Keratinocyte (primary cell): Measurements from ENCODE around the gene HOXA11. TPM values are rescaled to one million over a fixed set of nuclear protein-coding genes. Genes with fewer than 3 reads are reported as not detected.

ENCODE experiments used
- DNase-seq: peaks from one replicate; pipeline ENCODE4 v3.0.0-alpha.2; 2011; ENCODE audit warnings: low read depth, missing footprints, low spot score
- FAIRE-seq: peaks from 2 replicates; lab custom pipeline; 2011; peaks lifted over from hg19 to GRCh38; lab: Jason Lieb, UNC
- H2AFZ ChIP-seq: 2 replicates; pipeline ENCODE4 v1.6.0; 2012; ENCODE audit warnings: low read length, control low read depth, inconsistent platforms; ENCODE audit not compliant: control insufficient read depth
- H3K27ac ChIP-seq: 2 replicates; pipeline ENCODE4 v1.5.1; 2011; ENCODE audit warnings: low read length; ENCODE audit not compliant: control insufficient read depth, insufficient read depth
- H3K27me3 ChIP-seq: 3 replicates; pipeline ENCODE4 v1.6.0; 2011; ENCODE audit warnings: low read length; ENCODE audit not compliant: control insufficient read depth, insufficient read depth; ENCODE audit errors: extremely low read depth
- H3K36me3 ChIP-seq, 2 experiments: 2 replicates in 1 of 2; 3 replicates in 1 of 2; pipeline ENCODE4 v1.5.1; 2011; ENCODE audit warnings: low read length in 2 of 2, mild to moderate bottlenecking in 1 of 2; ENCODE audit not compliant: control insufficient read depth in 2 of 2, insufficient read depth in 2 of 2; ENCODE audit errors: extremely low read depth in 1 of 2
- H3K4me1 ChIP-seq: 3 replicates; pipeline ENCODE4 v1.5.1; 2011; ENCODE audit warnings: low read length; ENCODE audit not compliant: control insufficient read depth, insufficient read depth; ENCODE audit errors: extremely low read depth
- H3K4me2 ChIP-seq: 3 replicates; pipeline ENCODE4 v1.6.0; 2011; ENCODE audit warnings: low read depth, low read length; ENCODE audit not compliant: control insufficient read depth, insufficient read depth; ENCODE audit errors: extremely low read depth
- H3K4me3 ChIP-seq, 3 experiments: fragments of 200-600 bp in 1 of 3; sonication (generic) in 1 of 3; 2 replicates in 2 of 3; 3 replicates in 1 of 3; pipeline ENCODE4 v1.5.1; 2011 to 2016; ENCODE audit warnings: low read length in 3 of 3, mild to moderate bottlenecking in 3 of 3, control low read depth in 2 of 3, inconsistent platforms in 1 of 3, low read depth in 1 of 3, mixed read lengths in 1 of 3, mixed run types in 1 of 3, moderate library complexity in 1 of 3; ENCODE audit not compliant: control insufficient read depth in 2 of 3, insufficient read depth in 2 of 3; ENCODE audit errors: extremely low read depth in 1 of 3
- H3K79me2 ChIP-seq: 2 replicates; pipeline ENCODE4 v1.6.0; 2012; ENCODE audit warnings: low read length; ENCODE audit not compliant: control insufficient read depth, insufficient read depth
- H3K9ac ChIP-seq: 3 replicates; pipeline ENCODE4 v1.6.0; 2011; ENCODE audit warnings: low read length; ENCODE audit not compliant: control insufficient read depth, insufficient read depth; ENCODE audit errors: extremely low read depth
- H3K9me1 ChIP-seq: 3 replicates; pipeline ENCODE4 v1.6.0; 2011; ENCODE audit warnings: low read length; ENCODE audit not compliant: control insufficient read depth, insufficient read depth; ENCODE audit errors: extremely low read depth
- H3K9me3 ChIP-seq: 2 replicates; pipeline ENCODE4 v1.5.1; 2012; ENCODE audit warnings: low read depth, low read length; ENCODE audit not compliant: control insufficient read depth
- H4K20me1 ChIP-seq: 3 replicates; pipeline ENCODE4 v1.6.0; 2011; ENCODE audit warnings: low read length; ENCODE audit not compliant: control insufficient read depth, insufficient read depth; ENCODE audit errors: extremely low read depth
- EZH2 ChIP-seq: IDR thresholded peaks from one replicate; pipeline ENCODE4 v1.6.1; 2012; ENCODE audit warnings: inconsistent platforms, mild to moderate bottlenecking, low read length, moderate library complexity
- dilution Hi-C: fragments of 300-500 bp; cut with MboI; formaldehyde crosslinking; loops from one replicate; pipeline ENCODE4 v1.7.0; 2020; ENCODE audit warnings: low sequenced_read_pairs; ENCODE audit not compliant: extremely low pct_ligation_motif_present
- polyA minus RNA-seq, 3 experiments: library from RNA; depleted of rRNA, polyadenylated mRNA; stranded (reverse); fragments of >200 nt; gene quantifications; 1 replicate in 1 of 3; 2 replicates in 1 of 3; 3 replicates in 1 of 3; pipeline ENCODE4 v1.2.3, GENCODE V29; 2011
- polyA plus RNA-seq, 5 experiments: library from polyadenylated mRNA; depleted of rRNA in 3 of 5; stranded (reverse) in 3 of 5; stranded (forward) in 1 of 5; unstranded in 1 of 5; fragments of >200 nt; gene quantifications; 1 replicate in 1 of 5; 2 replicates in 3 of 5; 3 replicates in 1 of 5; pipeline versions ENCODE4 v1.2.1 to v1.2.3, GENCODE V29; 2011 to 2012; ENCODE audit warnings: missing spikeins in 2 of 5, low read depth in 1 of 5, low replicate concordance in 1 of 5
- TF ChIP-seq, protein P1 (sequence below), 3 experiments: IDR thresholded peaks in 1 of 3; conservative IDR thresholded peaks in 1 of 3; optimal IDR thresholded peaks in 1 of 3; 2 replicates in 2 of 3; 3 replicates in 1 of 3; pipeline versions ENCODE3 to v1.5.1; 2011; ENCODE audit warnings: low read length in 3 of 3, mild to moderate bottlenecking in 3 of 3, moderate library complexity in 2 of 3, control low read depth in 1 of 3, inconsistent platforms in 1 of 3; ENCODE audit not compliant: insufficient read depth in 2 of 3; ENCODE audit errors: extremely low read depth in 1 of 3

Gene HOXA11
- 0.07 to 0.18 TPM (median 0.14 TPM) in 3 replicates for polyA plus RNA-seq
- not detected for polyA plus RNA-seq (2011; ENCODE audit: low read depth)
- polyA plus RNA-seq (2011; cell fraction: cytosol; rRNA removed): 0.17 and 0.19 TPM in 2 replicates
- 0.13 TPM in 2 replicates for polyA plus RNA-seq (2011; cell fraction: nucleus; rRNA removed)
- 0.16 and 0.27 TPM in 2 replicates for polyA plus RNA-seq (2012; ENCODE audit: low replicate concordance)
- not detected in 3 replicates for polyA minus RNA-seq
- polyA minus RNA-seq (2011; cell fraction: cytosol; rRNA and poly(A)+ RNA removed): not detected
- not detected in 2 replicates for polyA minus RNA-seq (2011; cell fraction: nucleus; rRNA and poly(A)+ RNA removed)

DNA sequence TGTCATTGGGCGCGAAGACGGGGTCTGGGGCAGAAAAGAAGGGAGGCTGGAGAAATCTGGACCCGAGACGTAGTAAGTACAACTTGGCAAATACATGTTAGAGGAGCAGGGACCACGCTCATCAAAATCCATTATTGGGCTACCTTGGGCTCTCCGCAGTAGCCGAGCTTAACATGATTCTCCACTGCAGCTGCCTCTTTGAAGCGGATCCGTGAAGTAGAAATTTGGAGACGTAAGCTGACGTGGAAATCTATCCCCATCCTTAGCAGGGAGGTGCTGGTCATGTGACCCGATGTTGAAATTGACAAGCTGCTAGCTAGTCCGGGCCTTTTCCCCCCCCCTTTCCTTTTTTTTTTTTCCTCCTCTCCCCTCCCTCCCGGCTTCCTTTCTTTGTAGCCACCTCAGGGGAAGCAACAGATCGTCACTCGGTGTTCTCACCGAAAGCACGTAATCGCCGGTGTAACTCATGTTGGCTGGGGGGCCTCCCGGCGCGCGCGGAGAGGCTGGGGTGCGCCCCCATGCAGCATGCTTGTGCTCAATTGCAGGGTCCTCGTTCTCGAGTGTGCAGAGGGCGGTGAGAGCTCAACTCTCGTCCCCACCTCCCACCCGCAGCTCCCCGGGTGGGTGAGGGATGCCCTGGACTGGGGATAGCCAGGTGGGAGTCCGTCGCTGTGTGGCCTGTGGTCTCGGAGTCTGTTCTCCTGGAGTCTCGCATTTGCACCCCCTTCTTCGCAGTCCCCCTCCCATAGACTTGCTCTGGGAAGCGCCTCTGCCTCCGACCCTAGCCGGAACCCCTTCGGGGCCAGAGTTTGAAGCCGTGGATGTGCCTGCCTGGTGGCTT lies at the start of gene HOXA11:
HOXA11 (minus strand) TSS at position 220 of the 841 bp plus-strand sequence; CDS start at position 132, 88 bp downstream.
- DNase-seq (no peak), FAIRE-seq (no peak)
- Histone ChIP-seq H3K9me1 (no peaks in the 10 kb centered on the region), H3K79me2 (no peaks in the 10 kb centered on the region), H3K36me3 (no peaks in the 10 kb centered on the region), H3K9ac (peak within 1 kb of the TSS; percentile 60), H2AFZ (peak within 1 kb of the TSS; percentile 74), H3K4me2 (peak within 1 kb of the TSS; percentile 79), H3K9me3 (no peaks in the 10 kb centered on the region), H3K27me3 (peaks cover 79% of the 10 kb centered on the region), H4K20me1 (no peaks in the 10 kb centered on the region), H3K4me1 (peaks cover 13% of the 10 kb centered on the region), H3K27ac (no peak within 1 kb of the TSS), H3K4me3 (peak within 1 kb of the TSS; percentile 34 to 74 (median 44))
- TF ChIP-seq, protein P1, sequence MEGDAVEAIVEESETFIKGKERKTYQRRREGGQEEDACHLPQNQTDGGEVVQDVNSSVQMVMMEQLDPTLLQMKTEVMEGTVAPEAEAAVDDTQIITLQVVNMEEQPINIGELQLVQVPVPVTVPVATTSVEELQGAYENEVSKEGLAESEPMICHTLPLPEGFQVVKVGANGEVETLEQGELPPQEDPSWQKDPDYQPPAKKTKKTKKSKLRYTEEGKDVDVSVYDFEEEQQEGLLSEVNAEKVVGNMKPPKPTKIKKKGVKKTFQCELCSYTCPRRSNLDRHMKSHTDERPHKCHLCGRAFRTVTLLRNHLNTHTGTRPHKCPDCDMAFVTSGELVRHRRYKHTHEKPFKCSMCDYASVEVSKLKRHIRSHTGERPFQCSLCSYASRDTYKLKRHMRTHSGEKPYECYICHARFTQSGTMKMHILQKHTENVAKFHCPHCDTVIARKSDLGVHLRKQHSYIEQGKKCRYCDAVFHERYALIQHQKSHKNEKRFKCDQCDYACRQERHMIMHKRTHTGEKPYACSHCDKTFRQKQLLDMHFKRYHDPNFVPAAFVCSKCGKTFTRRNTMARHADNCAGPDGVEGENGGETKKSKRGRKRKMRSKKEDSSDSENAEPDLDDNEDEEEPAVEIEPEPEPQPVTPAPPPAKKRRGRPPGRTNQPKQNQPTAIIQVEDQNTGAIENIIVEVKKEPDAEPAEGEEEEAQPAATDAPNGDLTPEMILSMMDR (optimal IDR thresholded peaks at IDR 0.05 in 1 of 3, IDR thresholded peaks at IDR 0.05 in 1 of 3, conservative IDR thresholded peaks at IDR 0.05 in 1 of 3; ENCODE audit: extremely low read depth in 1 of 3, insufficient read depth in 2 of 3, low read length in 3 of 3): no peak
- TF ChIP-seq EZH2: peak; percentile 39
- dilution Hi-C loops: no loop called here

DNA sequence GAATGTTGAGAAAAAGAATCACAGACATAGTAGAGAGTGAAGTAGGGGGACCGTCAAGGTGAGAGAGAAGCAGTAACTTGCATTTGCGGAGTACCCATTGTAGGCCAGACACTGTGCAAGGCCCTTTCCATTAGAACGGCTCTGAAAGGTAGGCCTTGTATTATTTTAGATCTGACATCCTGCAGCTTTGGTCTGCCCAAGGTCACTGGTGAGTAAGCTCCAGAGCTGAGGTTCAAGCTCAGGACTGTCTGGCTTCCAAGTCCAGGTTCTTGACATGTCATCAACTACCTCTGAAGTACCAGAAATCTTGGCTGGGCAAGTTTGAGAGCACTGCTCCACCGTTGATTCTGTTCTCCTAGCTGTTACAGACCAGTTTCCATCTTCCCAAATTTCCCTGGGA lies 44.4 kb upstream of the HOXA11 start:
- no peaks in the 10 kb centered on the region for H4K20me1 ChIP-seq
- H2AFZ ChIP-seq: no peak overlapping the region
- no peak overlapping the region for H3K4me3 ChIP-seq
- H3K4me2 ChIP-seq: no peak overlapping the region
- H3K79me2 ChIP-seq: no peaks in the 10 kb centered on the region
- no peak overlapping the region for H3K9ac ChIP-seq
- H3K27me3 ChIP-seq: peaks cover 37% of the 10 kb centered on the region
- no peak overlapping the region for H3K27ac ChIP-seq
- dilution Hi-C loops: no loop called here
- FAIRE-seq: no peak
- no peaks in the 10 kb centered on the region for H3K36me3 ChIP-seq
- no peaks in the 10 kb centered on the region for H3K9me3 ChIP-seq
- H3K4me1 ChIP-seq: no peaks in the 10 kb centered on the region
- TF ChIP-seq, protein P1 (optimal IDR thresholded peaks at IDR 0.05 in 1 of 3, IDR thresholded peaks at IDR 0.05 in 1 of 3, conservative IDR thresholded peaks at IDR 0.05 in 1 of 3; ENCODE audit: extremely low read depth in 1 of 3, insufficient read depth in 2 of 3, low read length in 3 of 3): no peak
- no peak for TF ChIP-seq EZH2
- no peaks in the 10 kb centered on the region for H3K9me1 ChIP-seq
- no peak for DNase-seq
